H1 (cell line): ENCODE data around the gene FGF21. TPM values are rescaled to one million over a fixed set of nuclear protein-coding genes. Genes with fewer than 3 reads are reported as not detected.
A peak's percentile ranks its signal among the peaks of the same experiment; 100 is the strongest.

Experiments
- CTCF ChIA-PET: fragments of 300-600 bp; sonication (Branson Sonifier 250); formaldehyde crosslinking; loops from one replicate; lab custom pipeline; 2021; ENCODE audit not compliant: partially characterized antibody; lab: Charles Lee
- POLR2A ChIA-PET: fragments of 300-600 bp; sonication (Branson Sonifier 250); formaldehyde crosslinking; loops from one replicate; lab custom pipeline; 2021; ENCODE audit warnings: inconsistent platforms; ENCODE audit not compliant: partially characterized antibody; lab: Charles Lee
- DNase-seq, 2 experiments: peaks; one replicate each; pipeline versions ENCODE4 v3.0.0 to v3.0.0-alpha.2; 2010 to 2022; ENCODE audit warnings: low spot score in 2 of 2, low read depth in 1 of 2, mixed read lengths in 1 of 2
- FAIRE-seq: peaks from 2 replicates; lab custom pipeline; 2011; peaks lifted over from hg19 to GRCh38; lab: Jason Lieb, UNC
- H2AFZ ChIP-seq: 2 replicates; pipeline ENCODE4 v1.8.1; 2012; ENCODE audit warnings: low read length, inconsistent platforms
- H2AK5ac ChIP-seq: 2 replicates; pipeline ENCODE4 v1.6.1; 2013; ENCODE audit warnings: low read depth, low read length
- H2BK120ac ChIP-seq: replicated peaks from 2 replicates; pipeline ENCODE3; 2013; ENCODE audit warnings: low read depth, low read length, inconsistent platforms
- H2BK12ac ChIP-seq: 2 replicates; pipeline ENCODE4 v1.6.1; 2013; ENCODE audit warnings: low read depth, low read length
- H2BK15ac ChIP-seq: 2 replicates; pipeline ENCODE4 v1.6.1; 2013; ENCODE audit warnings: low read length
- H2BK20ac ChIP-seq: 2 replicates; pipeline ENCODE4 v1.6.1; 2013; ENCODE audit warnings: low read length
- H2BK5ac ChIP-seq: 2 replicates; pipeline ENCODE4 v1.6.1; 2013; ENCODE audit warnings: low read depth, low read length
- H3K14ac ChIP-seq: 2 replicates; pipeline ENCODE4 v1.6.1; 2013; ENCODE audit warnings: inconsistent platforms; ENCODE audit not compliant: insufficient read length
- H3K18ac ChIP-seq: 2 replicates; pipeline ENCODE4 v1.6.1; 2013; ENCODE audit warnings: low read length; ENCODE audit errors: extremely low read depth
- H3K23ac ChIP-seq: 2 replicates; pipeline ENCODE4 v1.6.1; 2013; ENCODE audit warnings: inconsistent platforms; ENCODE audit not compliant: insufficient read length
- H3K23me2 ChIP-seq: 2 replicates; pipeline ENCODE4 v1.6.1; 2013; ENCODE audit warnings: low read depth, low read length
- H3K27ac ChIP-seq: 2 replicates; pipeline ENCODE4 v1.6.1; 2011; ENCODE audit warnings: low read depth, low read length, inconsistent platforms
- H3K27me3 ChIP-seq, 4 experiments: replicated peaks in 1 of 4; 1 replicate in 1 of 4; 2 replicates in 3 of 4; pipeline versions ENCODE4 v1.6.1 to v1.8.1; 2011 to 2013; ENCODE audit warnings: low read length in 3 of 4, mild to moderate bottlenecking in 3 of 4, inconsistent platforms in 2 of 4, mixed read lengths in 2 of 4, moderate library complexity in 1 of 4; ENCODE audit not compliant: control insufficient read depth in 3 of 4, insufficient read depth in 3 of 4; ENCODE audit errors: extremely low read depth in 1 of 4
- H3K36me3 ChIP-seq, 4 experiments: 2 replicates each; pipeline versions ENCODE4 v1.6.1 to v1.8.1; 2011 to 2013; ENCODE audit warnings: mild to moderate bottlenecking in 4 of 4, low read length in 3 of 4, moderate library complexity in 2 of 4, control low read depth in 1 of 4, inconsistent platforms in 1 of 4; ENCODE audit not compliant: insufficient read depth in 4 of 4, control insufficient read depth in 2 of 4
- H3K4ac ChIP-seq: replicated peaks from 2 replicates; pipeline ENCODE3; 2013; ENCODE audit warnings: low read length, low read depth, mixed read lengths, inconsistent platforms; ENCODE audit not compliant: insufficient read length
- H3K4me1 ChIP-seq, 4 experiments: replicated peaks in 1 of 4; 1 replicate in 1 of 4; 2 replicates in 3 of 4; pipeline versions ENCODE4 v1.6.1 to v1.8.1; 2011 to 2013; ENCODE audit warnings: low read length in 3 of 4, inconsistent platforms in 2 of 4, mixed read lengths in 1 of 4; ENCODE audit not compliant: insufficient read depth in 4 of 4, control insufficient read depth in 3 of 4
- H3K4me2 ChIP-seq, 2 experiments: 2 replicates each; pipeline versions ENCODE4 v1.6.1 to v1.8.1; 2011 to 2013; ENCODE audit warnings: low read depth in 2 of 2, low read length in 2 of 2, control low read depth in 1 of 2, inconsistent platforms in 1 of 2, mild to moderate bottlenecking in 1 of 2; ENCODE audit not compliant: insufficient read depth in 1 of 2
- H3K4me3 ChIP-seq, 4 experiments: fragments of 200-600, 300-600 bp in 1 of 4; sonication (generic), shearing (Covaris generic), sonication (Bioruptor Twin) in 1 of 4; 2 replicates each; pipeline versions ENCODE4 v1.5.1 to v1.8.1; 2011 to 2016; ENCODE audit warnings: low read length in 4 of 4, low read depth in 3 of 4, control low read depth in 2 of 4, inconsistent platforms in 2 of 4, mild to moderate bottlenecking in 2 of 4, mixed read lengths in 1 of 4, moderate library complexity in 1 of 4; ENCODE audit not compliant: insufficient read depth in 2 of 4; ENCODE audit errors: extremely low read depth in 1 of 4
- H3K56ac ChIP-seq: replicated peaks from 2 replicates; pipeline ENCODE3; 2013; ENCODE audit warnings: low read depth, mild to moderate bottlenecking, mixed read lengths, low read length, inconsistent platforms; ENCODE audit not compliant: insufficient read length
- H3K79me1 ChIP-seq: 2 replicates; pipeline ENCODE4 v1.6.1; 2013; ENCODE audit warnings: low read depth, low read length, control low read depth
- H3K79me2 ChIP-seq, 2 experiments: 2 replicates each; pipeline versions ENCODE4 v1.6.1 to v1.8.1; 2012 to 2013; ENCODE audit warnings: low read length in 2 of 2, mild to moderate bottlenecking in 2 of 2, inconsistent platforms in 1 of 2; ENCODE audit not compliant: insufficient read depth in 2 of 2, control insufficient read depth in 1 of 2
- H3K9ac ChIP-seq, 4 experiments: replicated peaks in 1 of 4; 1 replicate in 1 of 4; 2 replicates in 3 of 4; pipeline versions ENCODE4 v1.6.1 to v1.8.1; 2011 to 2013; ENCODE audit warnings: low read depth in 3 of 4, low read length in 3 of 4, control low read depth in 2 of 4, mild to moderate bottlenecking in 2 of 4, moderate library complexity in 2 of 4, inconsistent platforms in 1 of 4; ENCODE audit errors: extremely low read depth in 1 of 4
- H3K9me3 ChIP-seq, 2 experiments: 2 replicates each; pipeline versions ENCODE4 v1.6.1 to v1.8.1; 2012 to 2013; ENCODE audit warnings: mild to moderate bottlenecking in 2 of 2, moderate library complexity in 2 of 2, control low read depth in 1 of 2, inconsistent platforms in 1 of 2, low read depth in 1 of 2, low read length in 1 of 2, mixed read lengths in 1 of 2; ENCODE audit not compliant: insufficient read depth in 2 of 2
- H4K20me1 ChIP-seq, 2 experiments: replicated peaks in 1 of 2; 2 replicates each; pipeline versions ENCODE3 to v1.8.1; 2011 to 2013; ENCODE audit warnings: inconsistent platforms in 2 of 2, low read length in 2 of 2, mild to moderate bottlenecking in 1 of 2; ENCODE audit not compliant: insufficient read depth in 2 of 2, control insufficient read depth in 1 of 2
- H4K5ac ChIP-seq: 2 replicates; pipeline ENCODE4 v1.6.1; 2013; ENCODE audit warnings: low read length, low read depth, mixed read lengths, inconsistent platforms; ENCODE audit not compliant: insufficient read length
- H4K8ac ChIP-seq: 2 replicates; pipeline ENCODE4 v1.8.0; 2013; ENCODE audit warnings: mild to moderate bottlenecking, moderate library complexity, low read length, inconsistent platforms; ENCODE audit not compliant: insufficient read depth; ENCODE audit errors: extremely low read depth
- H4K91ac ChIP-seq: replicated peaks from 2 replicates; pipeline ENCODE3; 2013; ENCODE audit warnings: low read length, mixed read lengths, inconsistent platforms; ENCODE audit not compliant: insufficient read length
- EZH2 ChIP-seq: fragments of 200-600 bp; sonication (generic); IDR thresholded peaks from 2 replicates; pipeline ENCODE4 v1.7.1; 2012; ENCODE audit warnings: low read depth, mild to moderate bottlenecking, moderate library complexity, low read length, inconsistent platforms; ENCODE audit not compliant: severe bottlenecking
- HDAC2 ChIP-seq, 2 experiments: fragments of 300-600 bp in 1 of 2; sonication (generic) in 1 of 2; IDR thresholded peaks; 2 replicates each; pipeline ENCODE4 v1.6.1; 2011 to 2012; ENCODE audit warnings: low read depth in 2 of 2, low read length in 2 of 2, mild to moderate bottlenecking in 2 of 2, moderate library complexity in 2 of 2, borderline replicate concordance in 1 of 2, inconsistent platforms in 1 of 2
- KDM4A ChIP-seq: IDR thresholded peaks from one replicate; pipeline ENCODE4 v1.7.1; 2012; ENCODE audit warnings: low read depth, mild to moderate bottlenecking, moderate library complexity, low read length, inconsistent platforms; ENCODE audit not compliant: severe bottlenecking
- POLR2AphosphoS5 ChIP-seq: IDR thresholded peaks from 2 replicates; pipeline ENCODE4 v1.6.1; 2011; ENCODE audit warnings: low read depth, low read length
- POU5F1 ChIP-seq: IDR thresholded peaks from 2 replicates; pipeline ENCODE4 v1.6.1; 2011; ENCODE audit warnings: low read depth, mild to moderate bottlenecking, low read length, moderate library complexity
- RNF2 ChIP-seq: fragments of 200-900, 300-1000 bp; sonication (generic); IDR thresholded peaks from 2 replicates; pipeline ENCODE4 v1.7.1; 2016; ENCODE audit warnings: borderline replicate concordance, low read depth, mild to moderate bottlenecking, antibody characterized with exemption, low read length; ENCODE audit not compliant: poor library complexity, severe bottlenecking; ENCODE audit errors: missing control alignments
- RXRA ChIP-seq: IDR thresholded peaks from 2 replicates; pipeline ENCODE4 v1.6.1; 2011; ENCODE audit warnings: low read depth, mild to moderate bottlenecking, low read length, moderate library complexity; ENCODE audit not compliant: insufficient read depth
- SIX5 ChIP-seq: IDR thresholded peaks from 2 replicates; pipeline ENCODE4 v1.6.1; 2011; ENCODE audit warnings: mild to moderate bottlenecking, low read depth, low read length
- SP4 ChIP-seq: IDR thresholded peaks from 2 replicates; pipeline ENCODE4 v1.6.1; 2012; ENCODE audit warnings: low read length, inconsistent platforms
- SUZ12 ChIP-seq: fragments of 200-600 bp; sonication (generic); IDR thresholded peaks from 2 replicates; pipeline ENCODE4 v1.6.1; 2012; ENCODE audit warnings: mild to moderate bottlenecking, inconsistent platforms, low read length, moderate library complexity, mixed read lengths
- YY1 ChIP-seq: IDR thresholded peaks from 2 replicates; pipeline ENCODE4 v1.6.1; 2011; ENCODE audit warnings: low read depth, mild to moderate bottlenecking, low read length
- WGBS, 2 experiments: shearing (Covaris generic) in 1 of 2; methylation state at CpG; one replicate each; pipeline versions ENCODE4 v1.1.6 to v1.1.7; 2013 to 2015; ENCODE audit warnings: low lambda C conversion rate in 2 of 2, mixed read lengths in 2 of 2, inconsistent platforms in 1 of 2, low coverage in 1 of 2, missing lambda C conversion rate in 1 of 2; ENCODE audit not compliant: insufficient replicate concordance in 2 of 2, insufficient coverage in 1 of 2, insufficient read length in 1 of 2; ENCODE audit errors: extremely low coverage in 1 of 2, missing lambda C conversion rate in 1 of 2; 5-methylcytosine and 5-hydroxymethylcytosine counted together
- polyA plus RNA-seq, 7 experiments: library from polyadenylated mRNA; depleted of rRNA in 3 of 7; stranded (reverse) in 5 of 7; unstranded in 2 of 7; fragments of >200 nt in 5 of 7; fragments of 200-250 nt in 2 of 7; gene quantifications; 1 replicate in 5 of 7; 2 replicates in 1 of 7; 4 replicates in 1 of 7; pipeline versions ENCODE4 v1.2.1 to v1.2.3, GENCODE V29; 2011 to 2013; ENCODE audit warnings: missing spikeins in 2 of 7, mixed read lengths in 2 of 7
- total RNA-seq: library from RNA; stranded (reverse); fragmentation: NEBNext Ultra II Directional; extraction: Animal tissue kit (Norgen Biotek cat#: 25700); gene quantifications from 2 replicates; pipeline ENCODE4 v1.2.1, GENCODE V29; 2021

The FGF21 gene
- total and polyA plus RNA-seq, 2 of the 8 experiments (the other 6 are each of a cell fraction or from before 2014, with no cell fraction given): 0.48 to 0.80 TPM

- FAIRE-seq: no peak
- CTCF ChIA-PET: interaction anchor here (0.5 to 3.6 kb wide), 14 partner anchors 11 to 471 kb away, joined by 3 to 23 read pairs (median 4); partner anchors contain the start of genes CA11, FUT1 and FUT2
- H2BK120ac ChIP-seq: no peak overlapping the region
- H4K20me1 ChIP-seq: no peaks in the 10 kb centered on the region
- H3K4me2 ChIP-seq: peak overlapping the region; percentile 75 to 95
- H3K23ac ChIP-seq: no peak overlapping the region
- H3K79me2 ChIP-seq: no peaks in the 10 kb centered on the region
- H2AFZ ChIP-seq: 0 out of 2 replicates have a peak overlapping the region, but pooled peaks have one; percentile 60
- peaks cover 3 to 19% (median 12%) of the 10 kb centered on the region in 4 experiments; a peak in 6 of 7 replicates for H3K27me3 ChIP-seq
- no peak overlapping the region for H2AK5ac ChIP-seq
- no peak overlapping the region for H3K56ac ChIP-seq
- no peak overlapping the region for H2BK5ac ChIP-seq
- no peak overlapping the region for H3K9ac ChIP-seq
- H4K8ac ChIP-seq: no peak overlapping the region
- H3K18ac ChIP-seq: peak overlapping the region; percentile 32; the same call in 1 of the 2 replicates
- no peaks in the 10 kb centered on the region for H3K79me1 ChIP-seq
- no peak overlapping the region; the same call in 1 of the 2 replicates for H2BK12ac ChIP-seq
- WGBS, 2 experiments: 7% methylated on average over 30 of the region's 51 CpGs; no CpG with 5 or more reads in 1 of the 2 experiments
- H3K9me3 ChIP-seq: no peaks in the 10 kb centered on the region
- H3K14ac ChIP-seq: no peak overlapping the region
- H3K4ac ChIP-seq: no peak overlapping the region
- no peaks in the 10 kb centered on the region for H3K36me3 ChIP-seq
- H2BK20ac ChIP-seq: no peak overlapping the region
- no peak overlapping the region for H3K27ac ChIP-seq
- no peak overlapping the region for H4K91ac ChIP-seq
- peak overlapping the region; percentile 84; the same call in 1 of the 2 replicates for H2BK15ac ChIP-seq
- H3K4me3 ChIP-seq: peak overlapping the region; percentile 38 to 75 (median 52)
- POLR2A ChIA-PET: interaction anchor here (0.8 to 4.5 kb wide), 18 partner anchors 9 to 157 kb away, joined by 3 to 22 read pairs (median 6); partner anchors contain the start of genes CA11, FAM83E and FUT2
- peaks cover 10% of the 10 kb centered on the region; the same call in 1 of the 2 replicates for H3K23me2 ChIP-seq
- H3K4me1 ChIP-seq: peaks cover 5 to 26% (median 22%) of the 10 kb centered on the region in 4 experiments
- no peak overlapping the region for H4K5ac ChIP-seq
- DNase-seq: no peak
- TF ChIP-seq SP4: no peak
- TF ChIP-seq HDAC2 (IDR thresholded peaks at IDR 0.05; ENCODE audit: borderline replicate concordance in 1 of 2, low read depth in 2 of 2, low read length in 2 of 2): no peak
- no peak for TF ChIP-seq SIX5
- peak; percentile 5; the same call in 1 of the 2 replicates for TF ChIP-seq SUZ12
- no peak for TF ChIP-seq RXRA
- peak; percentile 25 for TF ChIP-seq EZH2
- TF ChIP-seq YY1: no peak
- TF ChIP-seq KDM4A: peak; percentile 60
- TF ChIP-seq POLR2AphosphoS5: no peak
- no peak for TF ChIP-seq RNF2
- no peak for TF ChIP-seq POU5F1
These were observed 15.7 kb upstream of the FGF21 start for GRCh38 chr19:48739404-48740163.
